Activated CD8-positive, alpha-beta memory T cell treated with anti-CD3 and anti-CD28 coated beads for 24 hours (primary cell): ENCODE results near the gene EFCAB11.

Source experiments
- DNase-seq: peaks from one replicate; pipeline ENCODE4 v3.0.0-alpha.2; 2020

The EFCAB11 gene

DNA sequence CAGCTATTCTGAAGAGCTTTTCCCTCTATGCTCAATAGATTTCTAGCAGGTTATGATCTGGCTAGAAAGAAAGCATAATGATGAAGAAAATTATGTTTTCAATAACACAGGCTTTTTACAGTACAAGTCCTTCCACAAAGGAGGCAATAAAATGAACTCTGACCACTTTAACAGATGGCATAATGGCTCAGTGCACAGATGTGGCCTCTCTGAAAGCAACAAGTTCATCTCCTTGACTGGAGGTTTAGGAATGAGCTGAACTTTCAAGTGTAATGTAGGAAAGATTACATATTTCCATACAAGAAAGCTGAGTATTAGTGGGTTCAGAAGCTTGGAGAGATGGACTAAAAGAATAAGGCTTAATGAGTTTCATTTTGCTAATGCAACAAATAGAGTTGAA lies 147.4 kb downstream of the EFCAB11 start:
- DNase-seq: no peak

DNA sequence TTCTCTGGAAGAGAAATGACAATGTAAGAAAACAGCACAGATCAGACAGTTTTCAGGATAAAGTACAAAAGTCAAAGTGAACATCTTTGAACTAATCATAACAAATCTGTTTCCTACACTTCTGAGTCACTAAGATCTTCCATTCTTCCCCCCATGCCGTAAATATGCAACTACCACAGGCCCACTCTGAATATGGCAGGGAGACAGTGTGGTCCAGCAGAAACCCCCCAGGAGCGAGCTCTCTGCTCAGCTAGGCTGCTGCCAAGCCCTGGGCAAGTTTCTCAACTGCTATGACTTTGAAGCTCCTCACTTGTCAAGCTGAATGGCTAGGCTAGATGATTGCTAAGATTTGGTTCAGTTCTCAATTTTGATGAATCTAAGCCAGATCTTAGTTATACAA lies 148.1 kb downstream of the EFCAB11 start:
- no peak for DNase-seq

DNA sequence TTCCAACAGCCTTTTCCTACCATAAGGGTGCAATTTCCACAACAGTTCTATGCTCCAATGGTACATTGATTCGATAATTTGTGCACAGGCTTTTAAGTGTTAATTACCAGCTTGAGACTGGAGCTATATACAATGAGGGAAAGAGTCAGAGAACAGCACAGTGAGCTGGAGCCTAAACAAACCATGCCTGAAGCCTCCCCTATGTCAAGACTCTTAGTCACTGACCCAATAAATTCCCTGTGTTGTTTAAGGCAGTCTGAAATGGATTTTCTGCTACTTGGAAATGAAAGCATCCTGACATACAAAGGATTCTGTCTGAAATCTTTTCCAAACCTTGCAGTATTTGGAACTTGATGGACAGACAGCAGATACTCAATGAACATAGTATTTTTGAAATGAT lies 149.0 kb downstream of the EFCAB11 start:
- no peak for DNase-seq

DNA sequence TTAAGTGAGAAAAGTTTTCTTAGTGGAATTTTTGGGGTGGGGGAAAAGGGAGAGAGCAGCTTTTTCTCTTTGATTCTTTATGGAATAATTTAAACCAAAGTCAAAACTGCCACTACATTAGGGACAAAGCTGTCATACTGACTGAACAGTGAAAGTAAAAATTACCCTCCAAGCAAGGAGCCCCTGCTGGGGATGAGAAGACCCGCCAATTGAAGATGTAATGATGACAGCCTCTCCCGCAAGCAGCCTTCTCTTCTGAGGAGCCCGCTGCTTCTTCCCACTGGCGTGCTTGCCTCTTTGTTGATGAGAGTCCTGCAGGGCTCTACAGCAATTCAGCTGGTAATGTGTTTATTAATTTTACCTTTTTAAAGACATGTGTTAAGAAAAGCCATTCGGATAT lies 151.0 kb downstream of the EFCAB11 start:
- DNase-seq: no peak

DNA sequence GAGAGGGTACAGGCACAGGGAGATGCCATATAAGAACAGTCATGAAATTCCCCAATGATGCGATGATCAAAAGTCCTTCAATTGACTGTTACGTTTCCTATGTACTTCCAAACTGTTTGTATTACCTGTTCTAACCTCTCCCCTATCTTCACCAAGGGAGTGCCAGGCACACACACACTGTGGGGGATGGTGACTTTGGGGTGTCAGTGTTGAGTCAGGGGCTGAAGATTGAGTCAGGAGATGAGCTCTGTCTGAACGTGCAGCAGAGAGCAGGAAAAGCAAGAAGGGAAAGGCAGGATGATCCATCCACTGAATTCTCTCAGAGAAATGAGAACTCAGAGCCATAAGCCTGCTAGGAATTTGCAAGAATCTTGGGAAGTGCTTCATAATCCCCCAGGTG lies 153.4 kb downstream of the EFCAB11 start:
- DNase-seq: no peak

DNA sequence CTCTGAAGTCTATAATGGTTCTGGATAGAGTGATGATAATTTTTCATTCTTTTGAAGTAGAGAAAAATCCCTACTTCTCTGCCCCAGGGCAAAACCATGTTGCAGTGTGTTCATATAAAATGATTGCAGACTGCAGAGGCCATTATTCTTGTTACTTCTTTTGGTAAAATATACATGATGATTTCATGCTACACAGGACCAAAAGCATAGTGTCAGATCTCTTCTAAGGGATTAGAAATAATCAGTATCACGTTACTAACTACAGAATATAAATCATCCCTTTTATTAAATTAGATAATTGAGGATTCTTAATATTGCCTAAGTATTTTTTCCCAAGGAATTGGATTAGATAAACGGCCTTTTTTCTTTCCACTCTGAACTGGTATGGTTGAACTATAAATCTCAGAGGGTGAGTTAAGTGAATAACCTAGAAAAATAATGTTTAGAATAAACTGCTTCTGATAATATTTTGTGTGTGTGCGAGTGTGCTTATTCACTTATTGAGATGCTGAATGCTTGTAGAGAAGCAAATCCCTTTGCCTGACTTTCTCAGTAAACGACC lies 156.2 kb downstream of the EFCAB11 start:
- no peak for DNase-seq

DNA sequence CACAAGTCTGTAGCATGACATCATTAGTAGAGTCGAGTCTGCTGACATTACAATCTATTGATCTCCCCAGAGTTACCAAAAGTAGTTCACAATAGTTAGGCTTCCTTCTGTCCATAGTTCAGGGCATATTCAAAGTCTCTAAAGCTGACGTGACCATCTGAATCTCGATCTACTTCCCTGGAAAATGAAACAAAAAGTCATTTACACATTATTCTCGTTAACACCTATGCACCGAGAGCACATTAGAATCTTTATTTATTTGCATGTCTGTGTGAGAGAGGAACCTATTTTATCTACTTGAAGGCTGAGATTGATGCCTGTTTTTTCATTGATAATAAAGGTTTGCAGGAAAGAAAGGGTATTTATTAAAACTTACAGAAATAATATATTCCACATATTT lies 157.4 kb downstream of the EFCAB11 start:
- DNase-seq: no peak

DNA sequence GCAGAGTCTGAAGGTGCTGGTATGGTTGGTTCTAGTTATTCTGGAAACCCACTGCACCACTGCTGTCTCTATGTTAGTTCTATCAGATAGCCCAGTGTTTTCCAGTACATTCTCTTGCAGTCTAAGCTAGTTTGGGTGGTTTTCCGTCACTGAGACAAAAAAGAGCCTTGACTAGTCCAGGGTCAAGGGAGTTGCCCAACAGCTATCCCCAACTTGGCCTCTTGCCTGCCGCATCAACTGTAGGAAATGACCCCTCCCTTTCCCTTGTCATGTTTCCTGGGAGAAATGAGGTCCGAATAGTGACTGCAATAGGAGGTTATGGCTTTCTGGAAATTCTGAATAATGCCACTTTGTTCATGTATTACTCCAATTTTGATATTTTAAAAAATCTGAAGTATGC lies 160.4 kb downstream of the EFCAB11 start:
- DNase-seq: no peak

DNA sequence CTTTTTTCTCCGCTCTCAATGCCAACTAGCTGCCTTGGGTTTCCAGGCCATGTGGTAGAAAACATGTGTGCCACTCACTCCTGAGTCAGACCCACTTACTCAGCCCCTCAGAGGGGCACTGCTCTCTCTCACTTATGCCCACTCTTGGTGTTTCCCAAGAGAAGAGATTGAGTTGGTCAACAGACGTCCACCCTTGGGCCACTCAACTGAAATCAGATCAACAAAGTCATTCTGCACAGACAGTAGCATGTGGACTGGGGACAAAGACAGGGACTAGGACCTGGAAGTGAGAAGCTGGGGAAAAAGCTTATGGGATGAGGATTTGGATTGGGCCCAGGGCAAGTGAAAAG lies 161.2 kb downstream of the EFCAB11 start:
- no peak for DNase-seq

DNA sequence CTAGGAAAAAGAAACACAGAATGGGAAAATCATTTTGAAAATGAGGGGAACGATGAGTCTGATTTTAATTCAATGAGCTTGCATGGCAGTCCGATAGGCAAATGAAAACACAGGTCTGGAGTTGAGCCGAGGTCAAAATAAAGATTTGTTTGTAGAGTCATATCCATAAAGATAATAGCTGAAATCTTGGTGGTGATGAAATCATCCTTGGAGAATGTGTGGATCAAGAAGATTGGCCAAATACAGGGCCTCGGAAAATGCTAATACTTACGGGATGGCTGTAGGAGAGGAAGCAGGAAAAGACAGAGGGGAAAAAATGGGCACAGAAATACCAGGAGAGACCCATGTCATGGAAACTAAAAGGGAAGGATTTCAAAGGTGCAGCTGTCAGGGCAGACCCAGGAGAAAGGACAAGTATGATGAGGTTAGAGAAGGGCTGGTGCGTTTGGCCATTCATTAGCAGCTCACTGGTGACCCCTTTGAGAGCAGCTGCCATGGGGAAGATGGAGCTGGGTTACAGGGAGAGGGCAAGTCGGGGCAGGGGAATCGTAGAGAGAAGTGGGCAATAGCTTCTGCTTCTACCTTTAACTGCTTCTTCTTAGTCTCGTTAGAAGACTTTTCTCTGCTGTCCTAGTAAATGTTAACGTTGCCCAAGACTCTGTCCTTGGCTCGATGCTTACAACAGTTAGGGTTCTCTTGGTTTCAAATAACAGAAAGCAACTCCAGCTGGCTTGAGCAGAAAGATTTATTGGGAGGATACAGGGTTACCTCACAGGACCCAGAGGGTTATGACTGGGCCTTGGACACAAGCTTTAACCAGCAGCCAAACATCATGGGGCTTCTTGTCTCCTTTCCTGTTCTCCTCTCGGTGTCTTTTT lies 161.8 kb downstream of the EFCAB11 start:
- DNase-seq: no peak

DNA sequence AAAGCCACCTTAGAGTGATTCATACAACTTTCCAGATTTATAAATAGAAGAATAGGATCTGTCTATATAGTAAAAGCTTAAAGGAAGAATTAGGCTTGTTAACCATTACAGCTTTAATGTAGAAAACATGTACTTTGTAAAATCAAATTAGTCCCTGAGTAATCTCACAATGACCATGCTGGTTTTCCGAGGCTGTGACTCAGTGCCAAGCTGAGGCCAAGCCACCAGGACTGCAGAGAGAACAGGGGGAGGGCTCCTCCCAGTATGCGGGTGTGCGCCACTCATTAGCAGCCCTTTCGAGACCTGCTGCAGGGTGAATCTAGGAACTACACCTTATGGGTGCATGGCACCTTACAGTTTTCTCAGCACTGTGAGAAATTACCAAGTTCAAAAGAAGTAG lies 167.0 kb downstream of the EFCAB11 start:
- DNase-seq: no peak

DNA sequence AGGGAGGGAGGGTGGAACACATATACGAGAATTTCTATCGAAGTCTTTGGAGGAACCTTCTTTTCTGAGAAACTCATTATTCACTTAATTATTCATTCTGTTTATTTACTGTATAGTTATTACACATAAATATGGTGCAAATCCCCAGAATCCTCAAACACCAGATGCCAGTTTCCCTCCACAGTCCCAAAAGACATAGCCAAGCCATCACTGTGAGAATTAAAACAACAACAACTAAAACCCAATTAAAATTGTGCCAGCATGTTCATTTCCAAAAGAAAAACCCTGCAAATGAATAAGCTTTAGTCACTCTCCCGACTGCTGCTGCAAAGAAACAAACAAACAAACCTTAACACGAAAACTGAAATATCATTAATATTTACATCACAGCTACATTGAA lies 173.5 kb downstream of the EFCAB11 start:
- no peak for DNase-seq

DNA sequence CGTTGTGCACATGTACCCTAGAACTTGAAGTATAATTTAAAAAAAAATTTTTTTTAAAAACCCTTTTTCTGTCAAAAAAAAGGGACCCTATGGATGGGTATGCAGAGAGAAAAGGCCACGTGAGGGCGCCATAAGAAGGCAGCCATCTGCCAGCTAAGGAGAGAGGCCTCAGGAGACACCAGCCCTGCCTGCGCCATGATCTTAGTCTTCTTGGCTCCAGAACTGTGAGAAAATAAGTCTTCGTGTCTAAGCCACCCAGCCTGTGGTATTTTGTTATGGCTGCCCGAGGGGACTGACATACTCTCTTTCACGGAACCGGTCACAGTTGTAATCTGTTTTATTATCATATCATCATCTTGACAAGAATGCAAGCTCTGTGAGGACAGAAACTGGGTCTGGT lies 174.8 kb downstream of the EFCAB11 start:
- DNase-seq: no peak

DNA sequence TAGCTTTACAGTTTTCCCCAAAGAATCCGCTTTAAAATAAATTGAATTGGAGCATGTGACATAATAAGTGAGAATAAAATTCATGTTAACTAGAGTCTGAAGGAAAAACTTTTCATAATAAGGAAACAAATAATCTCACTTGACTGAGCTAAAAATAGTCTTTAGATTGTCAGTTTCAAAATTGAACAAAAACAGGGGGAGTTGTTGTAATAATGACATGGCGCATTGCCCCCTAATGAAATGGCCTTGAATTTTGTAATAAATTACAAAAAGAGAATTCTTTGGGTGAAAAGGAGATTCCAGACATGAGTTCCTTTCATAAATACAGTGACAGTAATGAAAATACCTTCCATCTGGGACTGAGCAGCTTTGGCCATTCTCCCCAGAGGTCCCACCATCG lies 178.6 kb downstream of the EFCAB11 start:
- no peak for DNase-seq

DNA sequence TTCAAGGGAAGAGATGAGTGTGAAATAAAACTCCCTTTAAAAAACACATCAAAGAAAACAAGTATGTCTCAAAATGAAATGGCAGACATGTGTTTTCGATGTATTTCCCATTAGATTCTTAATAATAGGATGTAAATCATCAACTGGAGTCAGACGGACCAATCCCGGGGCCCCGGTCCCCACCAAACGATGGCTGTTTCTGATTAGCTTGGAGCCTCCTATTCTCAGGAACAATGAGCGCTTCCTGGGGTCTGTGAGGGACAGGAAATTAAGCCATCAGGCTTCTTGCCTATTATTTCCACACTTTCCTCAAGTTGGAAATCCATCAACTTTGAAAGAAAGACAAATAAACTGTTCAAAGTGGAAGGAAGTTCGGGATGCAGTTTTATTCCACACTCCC lies 179.4 kb downstream of the EFCAB11 start:
- no peak for DNase-seq

DNA sequence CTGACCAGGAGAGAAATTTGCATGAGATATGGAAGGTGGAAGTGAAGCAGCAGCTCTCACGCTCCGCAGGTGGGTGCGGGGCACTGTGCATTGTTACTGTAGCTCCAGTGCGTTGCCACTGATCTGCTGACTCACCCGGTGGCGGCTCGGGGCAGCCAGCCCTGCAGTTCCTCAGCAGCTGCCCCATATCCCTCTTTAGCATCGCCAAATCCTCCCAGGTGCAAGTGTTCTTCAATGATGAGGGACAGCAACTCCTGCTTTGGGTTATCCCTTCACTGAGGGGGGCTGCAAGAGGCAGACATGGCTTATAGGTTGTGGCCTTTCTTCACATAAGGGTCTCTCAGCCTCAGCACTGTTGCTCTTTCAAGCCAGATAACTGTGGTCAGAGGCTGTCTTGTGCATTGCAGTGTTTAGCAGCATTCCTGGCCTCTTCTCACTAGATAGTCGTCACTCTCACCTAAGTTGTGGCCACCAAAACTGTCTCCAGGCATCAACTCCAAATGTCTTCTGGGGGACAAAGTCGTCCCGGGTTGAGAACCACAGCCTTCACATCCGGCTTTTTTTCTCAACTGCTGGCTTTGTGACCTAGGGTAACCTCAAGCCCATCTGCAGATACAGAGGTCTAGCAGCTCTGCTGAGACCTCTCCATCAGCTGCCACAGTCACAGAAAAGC lies 180.8 kb downstream of the EFCAB11 start:
- peak; percentile 78 for DNase-seq

DNA sequence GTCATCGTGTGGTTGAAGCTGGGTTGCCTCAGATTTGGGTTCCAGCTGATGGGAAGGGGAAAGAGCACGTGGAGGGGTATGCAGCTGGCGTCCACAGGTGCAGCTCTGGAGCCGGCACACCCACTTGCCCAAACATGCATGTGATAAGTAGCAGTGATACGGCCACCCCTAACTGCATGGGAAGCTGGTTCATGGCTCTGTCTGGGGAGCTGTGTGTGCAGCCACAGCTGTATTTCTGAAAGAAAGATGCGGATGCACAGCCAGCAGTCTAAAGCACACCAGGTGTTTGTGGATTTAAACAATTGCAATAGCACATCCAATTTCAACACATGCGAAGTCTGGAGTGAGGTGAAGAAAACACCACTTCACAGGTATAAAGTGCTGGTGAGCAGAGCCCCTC lies 181.4 kb downstream of the EFCAB11 start:
- no peak for DNase-seq

DNA sequence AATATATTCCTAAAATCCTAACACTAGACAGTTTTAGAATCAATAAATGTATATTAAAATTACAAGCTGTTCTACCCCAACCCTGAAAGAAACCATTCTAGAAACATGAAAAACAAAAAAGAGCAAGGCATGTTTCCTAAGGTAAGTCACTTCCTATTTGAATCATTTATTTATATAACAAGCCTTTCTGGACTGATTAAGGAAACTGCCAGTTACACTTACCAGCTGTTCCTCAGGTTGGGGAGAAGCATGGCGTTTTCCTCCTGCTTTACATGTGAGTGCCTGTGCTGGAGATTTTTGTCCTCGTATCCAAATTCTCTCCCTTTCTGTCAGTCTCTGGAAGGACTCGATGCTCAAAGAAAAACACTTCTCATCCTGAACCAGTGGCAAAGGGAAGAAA lies 183.3 kb downstream of the EFCAB11 start:
- DNase-seq: no peak

DNA sequence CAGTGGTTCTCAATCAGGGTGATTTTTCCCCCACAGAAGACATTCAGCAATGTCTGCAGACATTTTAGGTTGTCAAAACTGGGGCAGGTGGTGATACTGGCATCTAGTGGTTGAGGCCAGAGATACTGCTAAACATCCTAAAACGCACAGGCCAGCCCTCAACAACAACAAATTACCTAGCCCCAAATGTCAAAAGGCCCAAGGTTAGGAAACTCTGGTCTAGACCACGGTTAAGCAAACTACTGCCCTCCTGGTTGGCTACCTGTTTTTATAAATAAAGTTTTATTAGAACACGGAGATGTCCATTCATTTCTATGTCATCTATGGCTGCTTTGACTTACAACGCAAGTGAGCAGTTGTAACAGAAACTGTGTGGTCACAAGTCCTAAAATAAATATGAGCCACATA lies 186.7 kb downstream of the EFCAB11 start:
- DNase-seq: peak; percentile 74

DNA sequence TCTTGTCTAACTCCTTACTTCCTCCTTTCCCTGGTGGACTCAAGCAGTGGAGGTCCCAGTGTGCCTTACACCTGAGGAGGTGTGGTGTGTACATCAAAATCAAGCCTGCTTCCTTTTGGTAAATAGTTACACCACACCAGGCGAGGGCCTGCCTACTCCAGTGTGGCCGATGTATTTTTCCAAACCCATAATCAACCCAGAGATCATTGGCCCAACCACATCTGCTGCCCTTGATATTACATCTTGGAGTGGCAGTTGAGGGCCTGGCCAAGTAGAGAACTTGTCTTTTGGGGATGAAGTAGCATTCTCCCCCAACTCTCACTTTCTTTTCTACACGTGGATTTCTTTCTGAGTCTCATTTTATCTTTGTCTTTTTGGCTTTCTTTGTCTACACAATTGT lies 187.4 kb downstream of the EFCAB11 start:
- DNase-seq: no peak

DNA sequence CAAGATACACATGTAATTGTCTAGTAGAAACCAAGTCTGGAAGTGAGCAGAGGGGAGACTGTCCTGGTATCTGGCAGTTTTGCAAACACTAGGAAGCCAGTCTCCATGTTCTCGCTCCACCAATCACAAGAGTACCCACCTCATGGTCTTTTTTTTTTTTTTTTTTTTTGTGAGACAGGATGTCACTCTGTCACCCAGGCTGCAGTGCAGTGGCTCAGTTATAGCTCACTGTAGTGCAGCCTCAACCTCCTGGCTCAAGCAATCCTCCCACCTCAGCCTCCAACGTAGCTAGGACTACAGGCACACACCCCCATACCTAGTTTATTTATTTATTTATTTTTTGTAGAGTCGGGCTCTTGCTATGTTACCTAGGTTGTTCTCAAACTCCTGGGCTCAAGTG lies 189.2 kb downstream of the EFCAB11 start:
- DNase-seq: no peak

DNA sequence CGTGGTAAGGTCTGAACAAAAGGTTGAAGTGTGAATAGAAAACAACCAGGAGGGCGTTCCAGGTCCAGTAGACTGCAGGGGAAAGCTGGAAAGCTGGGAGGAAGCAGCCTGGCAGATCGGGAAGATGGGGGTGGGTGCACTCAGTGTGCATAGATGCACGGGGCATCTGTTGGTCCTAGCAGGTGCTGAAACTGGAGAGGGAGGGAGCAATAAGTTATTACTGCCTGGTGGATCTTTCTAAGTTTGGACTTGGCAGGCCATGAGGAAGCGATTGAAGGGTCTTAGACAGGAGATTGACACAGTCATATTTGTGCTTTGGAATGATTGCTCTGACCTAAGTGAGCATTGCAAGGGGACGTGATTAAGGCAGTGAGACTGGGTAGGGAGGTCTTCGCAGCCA lies 194.4 kb downstream of the EFCAB11 start:
- DNase-seq: no peak

DNA sequence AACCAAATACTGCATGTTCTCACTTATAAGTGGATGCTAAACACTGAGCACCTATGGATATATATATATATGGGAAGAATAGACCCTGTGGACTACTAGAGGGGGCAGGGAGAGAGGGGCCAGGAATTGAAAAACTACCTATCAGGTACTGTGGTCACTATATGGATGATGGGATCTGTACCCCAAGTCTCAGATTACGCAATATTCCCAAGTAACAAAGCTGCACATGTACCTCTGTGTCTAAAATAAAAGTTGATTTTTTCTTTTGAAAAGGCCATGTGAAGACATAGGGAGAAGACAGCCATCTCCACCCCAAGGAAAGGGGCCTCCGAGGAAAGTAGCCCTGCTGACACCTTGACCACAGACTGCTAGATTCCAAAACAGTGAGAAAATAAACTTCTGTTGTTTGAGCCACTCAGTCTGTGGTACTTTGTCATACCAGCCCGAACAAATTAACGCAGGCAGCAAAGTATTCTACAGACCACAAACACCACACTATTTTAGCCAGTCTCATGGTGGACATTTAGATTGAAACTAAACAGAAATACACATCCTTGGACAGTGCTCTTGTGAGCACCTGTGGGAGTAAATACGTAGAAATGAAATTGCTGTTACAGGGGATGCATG lies 197.1 kb downstream of the EFCAB11 start:
- DNase-seq: no peak

DNA sequence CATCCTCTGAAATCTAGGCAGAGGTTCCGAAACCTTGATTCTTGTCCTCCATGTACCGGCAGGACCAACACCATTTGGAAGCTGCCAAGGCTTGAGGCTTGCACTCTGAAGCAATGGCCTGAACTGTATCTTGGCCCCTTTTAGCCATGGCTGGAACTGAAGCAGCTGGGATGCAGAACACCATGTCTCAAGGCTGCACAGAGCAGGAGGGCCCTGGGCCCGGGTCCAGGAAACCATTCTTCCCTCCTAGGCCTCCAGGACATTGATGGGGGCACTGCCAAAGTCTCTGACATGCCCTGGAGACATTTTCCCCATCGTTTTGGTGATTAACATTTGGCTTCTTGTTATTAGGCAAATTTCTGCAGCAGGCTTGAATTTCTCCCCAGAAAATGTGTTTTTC lies 198.7 kb downstream of the EFCAB11 start:
- DNase-seq: no peak
